GM21447 (cell line): ENCODE results near the gene RABGAP1L.

ENCODE experiments used
- ATAC-seq: cut with Tn5 transposase; IDR thresholded peaks from one replicate; pipeline ENCODE4 v1.9.1; 2021; ENCODE audit not compliant: unreplicated experiment

Gene RABGAP1L

DNA sequence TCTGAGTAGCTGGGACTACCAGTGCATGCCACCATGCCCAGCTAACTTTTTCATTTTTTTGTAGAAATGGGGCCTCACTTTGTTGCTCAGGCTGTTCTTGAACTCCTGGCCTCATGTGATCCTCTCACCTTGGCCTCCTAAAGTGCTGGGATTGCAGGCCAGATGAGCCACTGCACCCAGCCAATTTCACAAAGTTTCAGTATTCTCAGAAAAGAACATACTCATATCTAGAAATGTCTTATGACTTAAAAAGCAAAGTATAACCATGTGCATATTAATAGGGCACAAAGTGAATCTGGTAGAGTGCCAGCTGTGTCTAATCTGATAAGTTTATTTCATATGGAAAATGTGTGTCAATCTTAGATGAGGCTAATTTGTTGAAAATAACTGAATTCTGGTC lies 752.9 kb downstream of the RABGAP1L start:
- no peak for ATAC-seq

DNA sequence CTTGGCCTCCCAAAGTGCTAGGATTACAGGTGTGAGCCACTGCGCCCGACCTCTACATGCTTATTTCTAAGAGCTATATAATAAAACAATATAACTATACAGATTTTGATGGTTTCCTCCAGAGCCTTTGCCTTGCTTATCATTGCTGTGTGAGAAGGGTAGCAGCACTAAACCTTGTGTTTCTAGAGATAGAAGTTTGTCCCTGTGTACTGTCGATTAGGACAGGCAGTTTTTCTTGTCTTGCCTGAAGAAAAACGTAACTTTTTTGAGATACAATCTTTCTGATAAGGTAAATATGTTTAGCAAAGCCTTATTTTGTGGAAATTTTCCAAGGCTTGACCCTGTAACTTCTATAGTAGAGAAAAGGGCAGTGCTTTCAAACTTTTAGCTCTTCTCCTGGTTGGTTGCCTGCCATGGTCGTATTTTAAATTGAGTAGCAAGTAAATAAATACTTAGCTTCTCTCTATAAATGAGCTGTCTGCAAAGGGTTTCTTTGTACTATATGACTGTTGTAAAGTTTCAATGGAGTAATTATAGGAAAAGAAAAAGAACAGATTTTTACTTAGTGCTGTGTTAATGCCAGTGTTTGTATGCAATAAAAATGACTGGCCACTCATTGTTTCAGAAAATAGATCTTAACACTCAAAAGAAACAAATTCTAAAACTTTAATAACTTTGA lies 754.0 kb downstream of the RABGAP1L start:
- ATAC-seq, result no peak

- no peak for ATAC-seq
Observed at GRCh38 chr1:174914991-174915390, 755.7 kb downstream of the RABGAP1L start.

- no peak for ATAC-seq
Observed at GRCh38 chr1:174916846-174917245, 757.5 kb downstream of the RABGAP1L start.

- ATAC-seq, result no peak
Observed at GRCh38 chr1:174920093-174920492, 760.8 kb downstream of the RABGAP1L start.

DNA sequence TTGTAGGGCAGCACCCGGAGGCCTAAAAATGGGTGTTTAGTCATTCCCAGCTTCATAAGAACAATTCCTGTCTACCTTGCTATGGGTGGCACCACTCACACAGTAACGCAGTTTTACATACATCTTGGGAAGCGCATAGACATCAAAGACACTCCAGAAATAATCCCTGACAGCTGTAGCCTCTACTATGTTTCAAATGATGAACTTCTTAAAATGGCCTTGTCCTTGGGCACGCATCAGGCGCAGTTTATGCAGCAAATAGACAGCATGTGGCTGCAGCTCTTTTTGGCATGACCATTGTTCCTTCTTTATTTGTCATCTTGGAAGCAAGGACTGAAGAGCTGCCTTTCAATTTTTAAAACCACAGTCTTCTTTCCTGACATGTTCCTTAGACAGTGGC lies 762.8 kb downstream of the RABGAP1L start:
- no peak for ATAC-seq

- no peak for ATAC-seq
Observed at GRCh38 chr1:174923820-174924219, 764.5 kb downstream of the RABGAP1L start.

GRCh38 chr1:174928541-174928940 lies 769.2 kb downstream of the RABGAP1L start:
- ATAC-seq, result no peak

- ATAC-seq, result no peak
Observed at GRCh38 chr1:174931214-174931613, 771.9 kb downstream of the RABGAP1L start.

DNA sequence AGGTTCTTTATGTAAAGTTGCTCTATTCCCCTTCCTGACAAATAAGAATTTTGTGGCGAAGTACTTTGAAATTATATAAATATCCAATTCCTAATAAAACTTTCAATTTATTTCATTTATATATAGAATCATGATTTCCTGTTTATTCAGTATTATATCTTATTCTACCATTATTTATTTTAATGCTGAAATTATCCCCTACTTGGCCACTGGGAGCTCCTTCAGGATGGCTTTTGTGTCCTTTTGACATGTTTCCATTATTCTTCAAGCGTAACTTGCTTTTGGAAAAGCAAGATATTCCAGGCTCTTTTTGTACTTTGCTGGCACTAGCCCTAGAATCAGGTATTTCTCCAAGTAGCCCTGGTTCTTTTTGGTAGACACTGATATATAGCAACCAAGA lies 773.3 kb downstream of the RABGAP1L start:
- no peak for ATAC-seq

GRCh38 chr1:174935961-174936727 lies 776.8 kb downstream of the RABGAP1L start:
- ATAC-seq, result no peak

DNA sequence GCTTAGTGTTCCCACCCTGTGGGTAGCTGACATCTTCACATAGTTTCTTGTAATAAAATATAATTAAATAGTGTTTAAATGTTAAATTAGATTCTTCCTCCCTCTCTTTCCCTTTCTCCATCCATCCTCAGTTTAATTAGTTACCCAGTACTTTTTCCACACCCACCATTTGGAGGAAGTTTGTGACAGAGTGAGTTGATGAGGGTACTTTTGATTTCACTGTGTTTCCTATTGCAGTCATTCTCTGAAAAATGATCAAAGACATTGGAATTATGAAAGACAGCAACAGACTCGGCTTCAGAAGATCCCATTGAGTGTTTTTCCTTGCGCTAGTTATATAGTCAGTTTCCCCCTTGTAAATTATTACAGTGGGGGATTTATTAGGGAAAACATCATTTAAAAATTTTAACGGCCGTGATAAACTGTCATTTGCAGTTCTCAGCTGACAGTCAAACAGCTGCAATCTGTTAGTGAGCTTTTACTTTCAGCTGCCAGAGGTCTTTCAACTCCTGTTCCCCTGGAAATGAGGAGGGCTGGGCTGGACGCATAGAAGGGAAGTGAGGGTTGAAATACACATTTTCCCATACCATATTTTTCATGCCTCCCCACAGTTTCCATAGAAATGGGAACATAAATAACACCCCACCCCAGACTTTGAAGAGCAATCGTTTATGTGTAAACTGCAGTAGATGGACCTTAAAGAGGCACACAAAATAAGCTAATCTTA lies 779.1 kb downstream of the RABGAP1L start:
- no peak for ATAC-seq

DNA sequence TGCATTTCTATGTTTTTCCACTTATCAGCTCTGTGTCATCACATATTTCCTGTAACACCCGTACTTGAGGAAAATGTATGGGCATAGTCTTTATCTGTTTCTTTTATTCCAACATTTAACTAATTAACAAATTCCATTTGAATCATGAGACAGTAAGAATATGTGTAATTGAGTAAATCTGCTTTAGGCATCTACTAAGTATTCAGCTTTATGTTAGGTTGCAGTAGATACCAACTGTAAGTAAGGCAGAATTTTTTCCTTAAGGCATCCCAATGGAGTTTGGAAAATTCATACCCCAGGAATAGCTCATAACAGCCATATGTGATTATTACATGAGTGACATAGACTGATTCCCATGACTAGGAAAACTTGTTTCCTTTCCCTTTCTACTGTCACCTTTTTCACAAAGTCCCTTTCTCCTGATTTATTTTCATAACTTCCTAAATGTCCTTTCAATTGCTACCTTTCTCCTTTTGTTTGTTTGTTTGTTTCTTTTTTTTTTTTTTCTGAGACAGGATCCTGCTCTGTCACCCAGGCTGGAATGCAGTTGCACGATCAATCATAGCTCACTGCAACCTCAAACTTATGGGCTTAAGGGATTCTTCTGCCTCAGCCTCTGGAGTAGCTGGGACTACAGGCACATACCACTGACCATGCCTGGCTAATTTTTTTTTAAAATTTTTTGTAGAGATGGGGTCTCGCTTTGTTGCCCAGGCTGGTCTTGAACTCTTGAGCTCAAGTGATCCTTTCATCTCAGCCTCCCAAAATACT lies 780.6 kb downstream of the RABGAP1L start:
- no peak for ATAC-seq

DNA sequence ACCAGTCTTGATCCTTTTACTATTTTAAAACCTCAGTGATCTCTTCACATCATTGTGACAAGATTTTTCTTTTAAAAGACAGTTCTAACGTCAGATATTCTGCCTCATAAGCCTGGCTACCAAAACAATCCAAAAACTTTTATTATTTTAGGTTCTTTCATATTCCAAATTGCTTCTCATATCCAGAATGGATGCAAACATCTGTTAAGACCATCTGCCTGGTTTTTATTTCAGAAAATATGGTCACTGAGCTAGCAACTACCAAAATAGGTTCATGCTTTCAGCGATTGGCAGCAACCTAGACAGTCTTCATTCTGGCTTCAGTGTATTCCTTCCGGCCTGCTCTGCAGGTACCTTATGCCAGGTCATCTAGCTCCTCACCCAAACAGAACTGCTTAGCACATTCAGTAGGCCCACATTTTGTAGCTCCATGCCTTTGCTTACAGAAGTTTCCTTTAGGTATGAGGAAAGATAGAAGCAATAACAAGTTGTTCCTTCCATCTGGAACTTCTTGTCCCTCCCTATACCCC lies 781.4 kb downstream of the RABGAP1L start:
- ATAC-seq, result no peak

DNA sequence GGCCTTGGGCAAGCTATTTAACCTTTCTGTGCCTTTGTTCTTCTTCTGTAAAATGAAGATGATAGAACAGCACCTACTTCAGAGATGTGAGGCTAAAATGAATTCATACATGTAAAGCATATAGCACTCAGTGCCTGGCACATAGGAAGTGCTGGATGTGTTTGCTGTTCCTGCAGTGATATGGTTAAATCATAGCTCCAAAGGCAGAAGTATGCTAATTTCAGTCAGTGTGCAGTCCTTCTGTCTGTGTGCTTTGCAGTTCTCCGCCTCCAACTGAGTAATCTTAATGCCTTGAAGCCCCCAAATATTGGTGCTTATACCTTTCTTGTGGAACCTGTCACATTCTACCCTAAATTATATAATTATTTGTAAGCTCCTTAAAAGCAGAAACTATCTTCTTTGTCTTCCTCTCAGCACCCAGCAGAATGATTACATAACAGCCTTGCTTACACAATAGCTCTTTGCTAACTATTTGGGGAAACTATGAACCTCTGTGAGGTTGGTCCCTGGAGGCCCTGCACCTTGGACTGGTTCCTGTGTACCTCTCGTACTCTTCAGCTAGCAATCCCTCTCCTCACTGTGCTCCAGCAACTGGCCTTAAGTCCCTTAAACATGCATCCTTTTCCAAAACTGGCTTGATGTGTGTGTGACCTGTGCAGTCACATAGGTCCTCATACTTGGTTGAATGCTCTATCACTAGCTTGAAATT lies 783.4 kb downstream of the RABGAP1L start:
- ATAC-seq, result no peak

DNA sequence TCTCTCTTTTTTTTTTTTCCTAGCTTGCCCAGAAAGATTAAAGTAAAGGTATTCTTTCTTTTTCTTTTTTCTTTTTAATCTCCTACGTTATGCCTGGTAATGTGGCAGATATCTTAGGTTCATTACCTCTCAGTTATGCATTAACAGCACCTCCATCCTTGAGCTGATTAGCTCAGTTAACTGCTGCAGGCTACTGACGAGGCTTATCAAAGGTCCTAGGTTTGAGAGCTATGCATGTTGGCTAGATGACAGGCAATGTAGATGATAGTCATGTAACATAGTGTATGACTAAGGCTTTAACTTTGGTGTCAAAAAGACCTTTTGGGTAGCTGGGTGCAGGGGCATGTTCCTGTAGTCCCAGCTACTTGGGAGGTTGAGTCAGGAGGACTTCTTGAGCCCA lies 786.7 kb downstream of the RABGAP1L start:
- ATAC-seq, result no peak

GRCh38 chr1:174949061-174949460 lies 789.7 kb downstream of the RABGAP1L start:
- ATAC-seq, result no peak

- ATAC-seq, result no peak
Observed at GRCh38 chr1:174949645-174950044, 790.3 kb downstream of the RABGAP1L start.

DNA sequence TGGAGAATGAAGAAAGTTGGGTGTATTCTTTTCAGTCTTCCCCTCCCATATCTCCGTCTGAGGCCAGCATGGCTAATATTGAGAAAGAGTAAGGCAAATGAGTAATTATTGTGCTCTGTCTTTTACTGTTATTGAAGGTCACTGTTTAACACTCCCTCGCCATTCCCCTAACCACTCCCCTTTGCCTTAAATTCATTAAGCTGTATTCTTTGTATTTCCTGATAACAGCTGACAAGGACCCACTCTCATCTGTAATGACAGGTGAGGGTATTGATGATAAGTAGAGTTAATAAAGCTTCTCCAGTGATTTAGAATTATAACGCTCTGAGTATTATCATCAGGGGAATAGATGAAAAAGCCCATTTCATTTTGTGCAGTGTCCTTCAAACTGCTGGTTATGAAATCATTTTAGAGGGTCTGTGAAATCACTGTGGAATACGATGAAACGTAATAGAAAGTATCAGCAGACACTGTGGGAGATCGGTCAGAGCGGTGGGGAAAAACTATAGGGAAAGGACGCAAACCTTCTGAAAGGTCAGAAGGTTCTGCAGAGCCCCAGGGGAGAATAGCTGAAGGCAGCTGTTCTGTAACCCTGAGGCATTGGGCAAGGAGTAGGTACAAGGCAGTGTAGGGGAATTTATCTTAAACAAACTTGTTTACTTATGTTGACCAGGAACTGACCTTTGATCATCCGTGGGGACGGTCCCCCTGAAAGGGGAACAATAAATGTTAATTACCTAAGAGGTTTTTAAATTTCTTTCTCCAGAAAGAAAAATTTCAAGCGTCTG lies 794.2 kb downstream of the RABGAP1L start:
- ATAC-seq, result peak; percentile 53

DNA sequence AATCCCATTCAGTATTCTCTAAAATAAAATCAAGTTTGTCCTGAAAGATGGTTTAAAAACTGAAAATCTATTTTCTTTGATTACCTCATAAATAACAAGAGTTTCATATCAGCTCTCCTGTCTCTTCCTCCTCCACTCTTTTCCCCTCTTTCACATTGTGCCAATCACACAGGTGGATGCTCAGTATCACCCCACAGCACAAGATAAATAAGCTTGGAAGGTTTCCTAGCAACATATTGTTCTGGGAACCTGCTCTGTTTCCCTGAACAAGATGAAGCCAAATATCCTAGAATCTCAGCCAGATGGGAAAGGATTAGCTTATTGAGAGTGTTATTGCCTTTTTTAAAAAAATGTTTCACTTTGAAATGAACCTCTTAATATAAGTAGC lies 794.7 kb downstream of the RABGAP1L start:
- peak; percentile 22 for ATAC-seq
